GM15510 (cell line): ENCODE data around the gene LHX3.

Experiments
- POLR2A ChIP-seq: IDR thresholded peaks from 3 replicates; pipeline ENCODE4 v1.6.1; 2011; ENCODE audit warnings: borderline replicate concordance; ENCODE audit not compliant: insufficient read length; ENCODE audit errors: extremely low read depth

Gene LHX3

DNA sequence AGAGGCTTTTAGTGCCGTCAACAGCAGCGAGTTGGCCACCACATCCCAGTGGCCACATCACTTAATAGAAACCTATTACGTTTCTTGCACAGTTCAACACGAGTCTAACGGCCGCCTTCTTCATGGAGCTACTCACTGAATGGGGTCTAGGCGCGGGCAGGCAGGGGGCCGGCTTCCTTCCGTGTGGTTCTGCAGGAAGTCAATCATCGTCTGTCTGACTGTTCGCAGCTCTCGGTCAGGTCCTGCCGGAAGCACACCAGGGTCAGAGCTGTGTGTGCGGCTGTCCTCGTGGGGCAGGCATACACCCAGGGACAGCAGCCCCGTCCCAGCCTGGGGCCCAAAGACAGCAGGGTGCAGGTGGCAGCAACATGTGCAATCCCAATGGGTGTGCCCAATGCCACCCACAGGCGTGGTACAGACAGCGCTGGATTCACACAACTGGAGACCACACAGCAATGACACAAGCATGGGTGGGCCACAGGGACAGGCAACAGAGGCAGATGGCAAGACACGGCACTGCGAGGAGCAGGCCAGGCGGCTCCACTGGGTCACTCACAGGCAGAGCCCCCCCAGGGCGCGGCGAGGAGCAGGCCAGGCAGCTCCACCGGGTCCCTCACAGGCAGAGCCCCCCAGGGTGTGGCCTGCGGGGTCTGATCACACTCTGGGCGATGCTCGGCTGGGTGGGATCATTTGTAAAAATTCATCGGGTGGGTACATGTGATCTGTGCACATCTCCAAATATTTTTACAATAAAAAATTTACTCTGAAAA, 19.1 kb upstream of the LHX3 start:
- TF ChIP-seq POLR2A = no peak

DNA sequence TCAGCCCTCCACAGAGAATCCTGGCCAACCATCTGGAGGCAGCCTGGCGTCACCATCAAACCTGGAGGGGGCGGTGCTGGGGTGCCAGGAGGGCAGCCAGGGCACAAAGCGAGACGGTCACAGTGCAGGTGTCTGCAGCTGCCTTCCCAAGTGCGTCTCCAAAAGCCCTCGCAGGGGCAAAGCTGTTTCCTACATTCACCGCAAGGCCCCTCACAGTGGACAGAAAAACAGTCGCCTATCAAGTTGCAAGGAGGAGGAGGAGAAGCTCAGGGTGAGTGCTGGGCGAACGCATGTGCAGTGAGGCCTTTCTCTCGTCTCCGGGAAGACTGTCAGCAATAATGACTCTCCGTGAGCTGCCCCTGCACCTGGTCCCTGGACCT, 18.0 kb upstream of the LHX3 start:
- TF ChIP-seq POLR2A = no peak

DNA sequence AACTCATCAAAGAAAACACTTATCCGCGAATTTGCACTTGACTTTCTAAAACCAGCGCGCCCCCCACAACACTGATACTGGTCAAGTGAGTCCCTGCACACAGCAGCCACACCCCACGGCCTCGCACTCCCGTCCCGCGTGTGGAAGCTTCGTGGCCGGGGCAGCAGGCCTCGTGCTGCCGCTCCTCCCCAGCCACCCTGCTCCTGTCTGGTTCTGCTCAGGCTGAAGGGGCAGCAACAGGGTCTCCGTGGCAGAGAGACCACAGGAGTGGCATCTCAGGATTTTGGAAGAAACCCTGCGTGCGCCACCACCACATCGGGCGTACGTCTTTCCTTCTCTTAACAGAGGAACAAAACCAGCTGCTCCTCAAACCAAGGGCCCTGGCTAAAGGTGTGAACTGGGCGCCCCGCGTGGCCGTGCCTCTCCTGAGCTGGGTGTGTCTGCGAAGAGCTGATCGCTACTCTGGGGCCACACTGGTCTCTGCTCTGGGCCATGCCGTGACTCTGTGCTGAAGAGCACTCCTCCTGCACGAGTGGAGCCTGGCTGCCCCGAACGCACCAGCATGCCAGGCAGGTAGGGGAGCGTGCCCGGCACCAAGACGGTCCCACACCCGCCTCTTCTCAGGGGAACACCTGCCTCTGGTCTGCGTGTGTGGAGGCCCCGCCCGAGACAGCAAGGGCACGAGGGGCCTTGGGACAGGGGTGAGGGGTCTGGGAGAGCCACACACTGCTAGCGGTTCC, 17.4 kb upstream of the LHX3 start:
- TF ChIP-seq POLR2A = no peak

DNA sequence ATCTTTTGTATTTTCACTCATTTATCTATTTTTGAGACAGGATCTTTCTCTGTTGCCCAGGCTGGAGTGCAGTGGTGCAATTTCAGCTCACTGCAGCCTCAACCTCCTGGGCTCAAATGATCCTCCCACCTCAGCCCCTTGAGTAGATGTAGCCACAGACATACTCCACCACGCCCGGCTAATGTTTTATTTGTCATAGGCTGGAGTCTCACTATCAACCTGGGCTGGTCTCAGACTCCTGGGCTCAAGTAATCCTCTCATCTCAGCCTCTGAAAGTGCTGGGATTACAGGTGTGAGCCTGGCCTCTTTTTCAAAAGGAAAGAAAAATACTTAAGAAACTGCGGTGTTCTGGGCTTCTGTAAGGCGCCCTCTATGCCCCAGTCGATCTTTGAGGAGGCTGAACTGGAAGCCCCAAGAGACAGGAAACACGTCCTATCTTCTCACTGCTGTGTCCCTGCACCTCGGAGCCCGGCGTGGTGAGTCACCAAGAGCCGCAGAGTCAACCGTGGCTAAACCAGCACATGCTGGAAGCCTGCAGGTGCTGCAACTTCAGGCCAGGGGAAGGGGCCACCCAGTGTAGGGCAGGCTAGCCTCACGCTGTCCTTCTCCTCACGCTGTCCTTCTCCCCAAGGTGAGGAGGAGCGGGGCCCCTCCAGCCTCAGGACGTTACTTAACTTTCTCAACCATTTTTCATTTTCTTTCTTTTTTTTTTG, 15.2 kb upstream of the LHX3 start:
- no peak for TF ChIP-seq POLR2A

DNA sequence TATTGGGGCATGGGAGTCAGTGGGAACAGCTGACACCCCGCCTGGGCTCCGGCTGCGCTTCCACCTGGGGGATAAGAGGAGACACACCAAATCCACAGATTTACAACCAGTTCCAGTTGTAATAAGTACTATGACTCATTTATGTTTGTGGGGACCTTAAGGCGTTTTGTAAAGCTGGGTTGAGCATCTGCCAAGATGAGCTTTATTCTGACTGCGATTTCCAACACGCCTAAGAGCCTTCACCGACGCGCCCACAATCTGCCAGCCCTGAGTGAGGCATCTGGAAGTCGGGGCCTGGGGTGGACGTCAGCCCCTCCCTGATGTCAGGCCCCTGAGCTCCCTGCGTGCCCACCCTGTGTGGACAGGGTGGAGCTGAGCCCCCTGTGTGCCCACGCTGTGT, 14.3 kb upstream of the LHX3 start:
- no peak for TF ChIP-seq POLR2A

DNA sequence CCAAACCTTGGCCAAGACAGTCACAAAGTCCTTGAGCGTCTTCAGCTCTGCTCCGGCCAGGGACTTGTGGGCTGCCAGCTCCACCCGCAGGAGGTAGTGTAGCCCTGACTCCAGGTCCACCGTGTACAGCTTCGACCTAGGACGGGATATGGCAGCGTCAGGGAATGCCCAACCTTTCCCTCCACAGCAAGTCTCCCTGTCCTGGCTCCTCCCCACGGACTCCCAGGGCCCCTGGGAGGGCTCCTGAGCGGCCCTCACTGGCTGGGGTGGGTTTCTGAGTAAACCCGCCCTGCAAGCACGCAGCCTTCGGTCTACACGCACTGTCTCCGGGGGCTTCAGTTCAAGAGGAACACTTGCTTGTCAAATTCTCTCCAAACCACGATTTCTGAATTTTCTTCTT, 13.7 kb upstream of the LHX3 start:
- no peak for TF ChIP-seq POLR2A

DNA sequence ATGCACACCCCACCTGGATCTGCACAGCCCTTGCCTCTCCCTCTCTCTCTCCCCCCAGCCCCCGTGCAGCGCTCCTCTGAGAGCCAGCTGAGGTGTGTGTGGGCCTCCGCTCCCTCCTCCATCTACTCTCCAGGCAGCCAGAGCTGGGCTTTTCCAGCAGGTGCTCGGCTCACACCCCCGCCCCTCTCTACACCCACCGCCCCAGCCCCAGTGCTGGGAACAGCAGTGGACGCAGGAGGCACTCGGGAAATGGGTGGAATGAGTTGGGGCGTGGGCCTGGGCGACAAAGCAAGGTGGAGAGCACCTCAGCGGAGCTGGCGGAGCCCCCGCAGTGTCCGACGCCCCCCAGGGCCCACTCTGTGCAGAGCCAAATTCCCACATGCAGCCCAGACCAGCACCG, 13.3 kb upstream of the LHX3 start:
- TF ChIP-seq POLR2A = no peak

DNA sequence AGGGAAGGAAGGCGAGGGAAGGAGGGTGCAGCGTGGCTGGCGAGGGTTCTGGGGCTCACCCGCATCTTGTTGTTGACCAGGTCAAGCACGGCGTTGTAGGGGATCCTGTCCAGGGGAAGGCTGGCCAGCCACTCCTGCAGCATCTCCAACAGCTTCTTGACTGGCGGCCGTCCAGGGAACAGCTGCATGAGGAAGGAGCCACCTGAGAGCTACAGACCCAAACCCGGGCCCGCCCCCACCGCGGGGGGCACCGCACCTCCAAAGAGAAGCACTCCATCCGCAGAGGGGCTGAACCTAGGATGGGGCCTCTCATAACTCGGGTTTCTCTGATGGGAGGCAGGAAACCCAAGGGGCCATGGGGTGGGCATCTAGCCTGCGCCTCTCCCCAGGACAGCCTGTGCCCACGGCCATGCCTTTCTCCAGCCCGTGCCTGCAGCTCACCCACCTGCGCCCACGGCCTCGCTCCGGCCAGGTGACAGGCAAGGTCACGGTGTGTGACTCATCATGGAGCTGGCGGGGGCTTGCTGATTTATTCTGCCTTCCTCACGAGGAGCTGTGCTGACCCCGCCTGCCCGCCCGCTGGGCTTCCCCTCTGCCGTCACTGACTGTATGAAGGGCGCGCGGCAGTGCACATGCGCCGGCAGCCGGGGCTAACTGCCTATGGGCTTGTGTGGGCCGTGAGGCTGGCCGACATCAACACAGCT, 11.8 kb upstream of the LHX3 start:
- TF ChIP-seq POLR2A = no peak

DNA sequence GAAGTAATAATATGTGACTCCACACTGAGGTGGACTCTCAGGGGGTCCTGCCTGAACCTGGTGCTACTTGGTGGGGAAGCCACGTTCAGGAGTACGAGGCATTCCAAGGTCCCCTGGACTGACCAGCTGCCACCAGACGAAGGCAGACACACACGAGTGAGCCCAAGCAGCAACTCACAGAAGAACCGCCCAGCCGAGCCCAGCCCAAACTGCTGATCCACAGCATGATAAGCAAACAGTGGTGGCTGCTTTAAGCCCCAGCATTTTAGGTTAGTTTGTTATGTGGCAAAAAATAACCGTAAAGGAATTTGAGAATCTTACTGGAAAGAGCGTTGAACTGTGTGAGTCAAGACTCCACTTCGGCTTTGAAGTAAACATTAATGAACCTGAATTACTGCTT, 8.8 kb upstream of the LHX3 start:
- TF ChIP-seq POLR2A = no peak

DNA sequence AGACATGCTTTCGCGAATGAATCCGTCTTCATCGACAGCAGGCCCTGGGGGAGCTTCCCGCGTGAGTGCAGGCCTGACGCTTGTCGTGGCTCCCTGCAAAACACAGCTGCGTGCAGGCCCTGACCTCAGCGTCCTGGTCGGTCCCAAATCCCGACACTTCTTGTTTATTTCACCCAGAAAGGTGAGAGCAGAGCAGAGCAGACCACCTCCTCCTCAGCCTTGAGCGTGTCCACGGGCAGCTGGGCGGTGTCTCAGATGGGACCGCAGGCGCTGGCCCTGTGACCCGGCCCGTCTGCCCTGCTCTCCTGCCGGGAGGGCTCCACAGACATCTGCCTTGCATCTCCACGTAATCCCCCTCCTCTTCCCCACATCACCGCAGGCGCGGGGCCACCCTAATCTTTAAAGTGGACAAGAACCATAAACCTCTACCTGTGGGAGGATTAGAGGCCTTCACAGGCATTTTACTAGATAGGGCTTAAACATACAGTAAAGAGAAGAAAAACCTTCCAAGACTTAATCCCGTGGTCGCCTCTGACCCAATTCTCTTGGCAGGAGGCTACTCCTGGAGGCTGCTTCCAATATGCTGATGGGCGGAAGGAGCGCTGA, 7.5 kb upstream of the LHX3 start:
- no peak for TF ChIP-seq POLR2A

DNA sequence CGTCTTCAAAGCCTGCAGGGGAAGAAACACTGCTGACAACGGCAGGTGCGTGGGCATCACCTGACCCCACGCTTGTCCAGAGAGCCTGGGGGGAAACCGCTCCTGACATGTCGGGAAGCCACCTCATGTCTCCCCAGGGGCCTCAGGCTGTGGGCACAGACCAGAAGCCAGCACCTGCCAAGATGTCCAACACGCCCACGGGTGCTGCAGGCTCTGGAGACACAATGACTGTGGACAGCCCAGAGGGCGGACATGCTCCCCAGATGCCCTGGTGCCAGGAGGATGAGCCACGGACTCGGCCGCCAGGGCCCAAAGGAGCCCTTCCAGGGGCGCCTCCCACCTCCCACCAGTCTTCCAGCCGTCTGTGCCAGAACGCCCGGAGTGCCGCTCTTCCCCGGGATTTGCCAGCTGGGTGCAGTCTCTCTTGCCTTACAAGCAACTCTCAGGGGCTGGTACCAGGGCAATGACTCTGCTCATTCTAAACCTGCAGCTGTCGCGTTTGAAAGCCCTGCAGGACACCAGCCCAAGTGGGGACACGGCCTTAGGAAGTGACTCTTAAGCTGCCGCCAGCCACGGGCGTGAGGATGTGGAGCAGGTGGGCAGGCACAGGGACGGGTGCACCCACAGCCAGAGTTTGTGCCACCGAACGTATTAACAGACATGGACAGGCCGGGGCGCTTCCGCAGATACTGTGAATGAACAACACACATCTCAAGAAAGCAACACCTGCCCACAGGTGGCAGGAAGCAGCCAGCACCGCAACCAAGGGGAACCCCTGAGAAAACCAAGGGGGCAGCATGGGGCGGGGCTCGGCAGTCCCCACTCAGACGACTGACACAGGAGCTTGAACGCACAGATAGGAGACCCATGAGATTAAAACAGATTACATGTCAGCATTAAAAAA, 6.8 kb upstream of the LHX3 start:
- TF ChIP-seq POLR2A = no peak

DNA sequence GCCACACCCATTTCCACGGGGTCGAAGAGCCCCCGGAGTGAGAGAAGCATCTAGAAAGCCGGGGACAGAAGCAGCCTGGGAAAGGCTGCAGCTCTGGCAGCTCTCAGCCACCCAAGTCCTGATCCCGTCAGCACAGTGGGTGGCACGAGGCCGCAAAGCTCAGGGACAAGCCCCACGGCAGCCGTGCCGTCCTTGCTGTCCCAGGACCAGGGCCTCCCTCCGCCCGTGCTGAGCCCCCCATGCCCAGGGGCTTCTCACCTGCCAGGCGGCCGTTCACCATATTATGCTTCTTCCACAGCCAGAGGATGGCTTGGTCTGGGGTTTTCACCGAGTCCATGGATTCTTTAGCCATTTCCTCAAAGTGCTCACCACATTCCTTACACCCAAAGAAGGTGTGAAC, 6.1 kb upstream of the LHX3 start:
- TF ChIP-seq POLR2A = no peak

DNA sequence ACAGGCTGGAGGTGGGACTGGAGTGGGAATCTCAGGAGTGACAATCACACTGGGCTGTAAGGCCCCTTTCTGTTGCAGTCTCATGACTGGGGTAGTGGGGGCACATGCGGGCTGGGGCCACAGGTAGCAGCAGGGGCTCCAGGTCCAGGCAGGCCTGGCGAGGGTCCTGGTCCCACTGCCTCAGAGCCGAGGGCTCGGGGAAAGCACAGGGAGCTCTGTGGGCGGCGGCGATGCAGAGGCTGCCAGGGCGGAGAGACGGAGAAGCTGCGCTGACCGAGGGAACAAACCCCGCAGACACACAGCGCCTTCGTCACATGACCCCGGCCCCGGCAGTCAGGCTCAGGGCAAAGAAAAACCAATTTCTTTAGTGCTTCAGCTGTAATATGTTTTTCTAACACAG, 5.3 kb upstream of the LHX3 start:
- no peak for TF ChIP-seq POLR2A

DNA sequence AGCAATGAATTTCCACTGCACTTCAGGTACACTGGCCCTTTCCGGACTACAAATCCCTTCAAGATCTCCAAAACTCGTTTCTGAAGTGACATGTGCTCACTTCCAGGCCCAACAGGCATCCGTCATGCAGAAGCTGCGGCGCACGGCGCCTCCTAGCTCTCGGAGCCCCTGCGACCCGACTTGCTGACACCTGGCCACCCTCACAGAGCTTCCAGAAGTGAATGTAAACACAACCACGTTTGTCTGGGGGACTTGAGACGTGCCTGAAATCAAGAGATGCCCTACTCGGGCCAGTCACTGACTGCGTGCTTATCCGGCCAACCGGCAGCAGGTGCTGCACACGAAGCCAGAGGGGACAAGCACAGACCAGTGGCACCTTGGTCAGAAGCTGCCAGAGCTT, 4.9 kb upstream of the LHX3 start:
- TF ChIP-seq POLR2A = no peak
